SK-N-SH treated with all-trans-retinoic acid at 6 μM for 48 hours (cell line): ENCODE measurements around the gene SFXN5.

Source experiments
- ESRRG ChIP-seq: fragments of 250-450 bp; sonication (Bioruptor Pico); IDR thresholded peaks from 2 replicates; pipeline ENCODE4 v1.6.1; 2021; ENCODE audit warnings: mild to moderate bottlenecking
- GLIS3 ChIP-seq: fragments of 250-450 bp; sonication (Bioruptor Pico); IDR thresholded peaks from 2 replicates; pipeline ENCODE4 v1.5.0; 2020; ENCODE audit warnings: mild to moderate bottlenecking, moderate library complexity

DNA sequence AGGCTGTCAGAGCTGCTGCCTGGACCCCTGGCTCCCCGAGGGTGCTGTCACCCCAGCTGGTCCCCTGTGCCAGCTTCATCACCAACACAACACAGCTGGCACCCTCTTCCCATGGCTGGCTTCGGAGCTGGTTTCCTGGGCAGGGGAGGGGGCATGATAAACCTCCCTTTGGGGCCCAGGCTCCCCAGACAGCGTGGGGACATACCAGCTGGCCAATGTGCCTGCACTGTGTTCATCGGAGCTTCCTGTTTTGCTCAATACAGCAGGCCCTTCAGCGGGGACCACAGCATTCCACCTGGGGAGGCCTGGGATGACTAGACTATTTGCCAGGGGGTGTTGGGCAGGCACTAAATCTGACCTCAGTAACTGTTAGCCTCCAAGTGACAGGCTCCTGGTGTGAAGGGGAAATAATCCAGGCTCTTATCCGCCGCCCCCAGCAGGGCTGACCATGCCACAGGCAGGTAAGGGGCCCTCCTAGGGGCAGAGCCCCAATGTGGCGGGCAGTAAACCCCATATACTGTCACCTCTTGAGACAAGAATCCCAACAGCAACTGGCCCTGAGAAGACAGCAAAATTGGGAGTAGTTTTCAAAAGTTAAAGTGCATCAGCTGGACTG, 109.6 kb downstream of the SFXN5 start:
- TF ChIP-seq GLIS3 (no peak), ESRRG (CRISPR knock-in tag) (no peak)
